Suprapubic skin (tissue), 4 donors: ENCODE measurements around the gene SLC12A8. TPM values are rescaled to one million over a fixed set of nuclear protein-coding genes. Genes with fewer than 3 reads are reported as not detected.
A peak's percentile ranks its signal among the peaks of the same experiment; 100 is the strongest.

Source experiments
- DNase-seq, 2 donors: peaks; one replicate each; pipeline ENCODE4 v3.0.0-alpha.2; 2019; ENCODE audit warnings: low spot score in 2 of 2
- H3K27ac ChIP-seq: fragments of 200-600 bp; sonication (generic); one replicate; pipeline ENCODE4 v1.5.1; 2019
- H3K27me3 ChIP-seq: fragments of 200-600 bp; sonication (generic); one replicate; pipeline ENCODE4 v1.5.1; 2019
- H3K36me3 ChIP-seq: fragments of 200-600 bp; sonication (generic); one replicate; pipeline ENCODE4 v1.5.1; 2019
- H3K4me1 ChIP-seq: fragments of 200-600 bp; sonication (generic); one replicate; pipeline ENCODE4 v1.5.1; 2019
- H3K4me3 ChIP-seq: fragments of 200-600 bp; sonication (generic); one replicate; pipeline ENCODE4 v1.5.1; 2019; ENCODE audit warnings: mild to moderate bottlenecking
- H3K9me3 ChIP-seq: fragments of 200-600 bp; sonication (generic); one replicate; pipeline ENCODE4 v1.5.1; 2019
- EP300 ChIP-seq: sonication (generic); formaldehyde crosslinking; IDR thresholded peaks from one replicate; pipeline ENCODE4 v1.6.1; 2017; ENCODE audit warnings: antibody characterized with exemption
- POLR2A ChIP-seq, 2 donors: fragments of 450-650 bp; IDR thresholded peaks; one replicate each; pipeline ENCODE4 v1.6.1; 2017; ENCODE audit warnings: antibody characterized with exemption in 2 of 2, mild to moderate bottlenecking in 2 of 2, moderate library complexity in 2 of 2
- POLR2AphosphoS5 ChIP-seq, 3 donors: sonication (generic); formaldehyde crosslinking; IDR thresholded peaks; one replicate each; pipeline ENCODE4 v1.6.1; 2017; ENCODE audit warnings: antibody characterized with exemption in 3 of 3
- WGBS: methylation state at CpG from one replicate; pipeline ENCODE4 v1.1.5; 2018; 5-methylcytosine and 5-hydroxymethylcytosine counted together
- total RNA-seq, 4 donors: library from RNA; depleted of rRNA; stranded (reverse); fragments of >200 nt; gene quantifications; one replicate each; pipeline ENCODE4 v1.1.0, GENCODE V29; 2016
- TF ChIP-seq, protein P1 (sequence below), 2 donors: fragments of 200-600 bp in 1 of 2; fragments of 450-650 bp in 1 of 2; sonication (generic) in 1 of 2; IDR thresholded peaks; one replicate each; pipeline ENCODE4 v1.5.1; 2016 to 2019; ENCODE audit warnings: antibody characterized with exemption in 2 of 2, mild to moderate bottlenecking in 1 of 2, moderate library complexity in 1 of 2

Gene SLC12A8
- total RNA-seq, 4 donors from 2014 or later, result 2.5 to 5.8 (median 4.4) TPM

DNA sequence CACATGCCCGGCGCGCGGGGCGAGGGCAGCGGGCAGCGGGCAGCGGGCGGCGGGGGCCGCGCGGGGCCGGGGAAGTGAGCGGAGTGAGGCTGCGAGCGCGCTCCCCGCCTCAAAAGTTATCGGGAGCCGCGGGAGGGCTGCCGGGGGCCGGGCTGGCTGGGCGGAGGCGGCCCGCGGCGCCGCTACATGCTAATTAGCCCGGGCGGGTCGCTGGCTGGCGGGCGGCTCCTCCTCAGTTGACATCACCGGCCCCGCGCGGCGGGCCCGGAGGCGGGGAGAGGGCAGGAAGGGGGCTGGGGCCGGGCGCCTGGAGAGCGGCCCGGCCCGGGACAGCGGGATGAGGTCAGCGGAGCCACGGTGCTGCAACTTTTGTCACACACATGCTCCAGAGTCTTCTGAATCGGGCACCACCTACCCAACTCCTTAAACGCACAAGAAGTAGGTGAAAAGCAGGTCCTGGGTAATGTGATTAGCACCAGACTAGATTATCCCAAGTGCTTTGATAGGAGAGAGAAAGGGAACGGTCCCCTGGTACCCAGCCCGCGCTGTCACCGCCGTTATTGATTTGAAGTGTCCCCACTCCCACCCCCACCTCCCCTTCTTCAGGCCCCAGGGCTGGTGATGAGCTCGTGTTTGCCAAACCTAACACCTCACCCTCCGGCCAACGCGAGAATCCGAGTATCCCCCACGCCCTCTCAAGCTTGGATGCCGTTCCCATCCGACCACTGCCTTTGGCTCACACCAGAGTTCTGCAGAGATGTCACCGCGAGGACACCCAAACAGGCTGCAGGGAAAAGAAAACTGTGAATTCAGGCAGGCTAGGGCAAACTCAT is 156.4 kb downstream of the SLC12A8 start, which contains the start of gene HEG1:
TSS of gene HEG1 (minus strand) at position 85 of the 833 bp plus-strand sequence. CDS start 107 bp downstream, outside the sequence.
- H3K27ac ChIP-seq, result peak within 1 kb of the TSS; percentile 91
- H3K4me3 ChIP-seq, result peak within 1 kb of the TSS; percentile 75
- DNase-seq, result peak; percentile 93 to 94
- no peaks in the 10 kb centered on the region for H3K36me3 ChIP-seq
- no peaks in the 10 kb centered on the region for H3K27me3 ChIP-seq
- H3K4me1 ChIP-seq, result peaks cover 57% of the 10 kb centered on the region
- H3K9me3 ChIP-seq, result no peaks in the 10 kb centered on the region
- 6% methylated on average over 17 of the region's 67 CpGs for WGBS
- TF ChIP-seq POLR2A (IDR thresholded peaks at IDR 0.05), result peak in 1 of 2 donors; percentile 58
- no peak for TF ChIP-seq EP300
- TF ChIP-seq POLR2AphosphoS5 (IDR thresholded peaks at IDR 0.05), result no peak
- TF ChIP-seq, protein P1, sequence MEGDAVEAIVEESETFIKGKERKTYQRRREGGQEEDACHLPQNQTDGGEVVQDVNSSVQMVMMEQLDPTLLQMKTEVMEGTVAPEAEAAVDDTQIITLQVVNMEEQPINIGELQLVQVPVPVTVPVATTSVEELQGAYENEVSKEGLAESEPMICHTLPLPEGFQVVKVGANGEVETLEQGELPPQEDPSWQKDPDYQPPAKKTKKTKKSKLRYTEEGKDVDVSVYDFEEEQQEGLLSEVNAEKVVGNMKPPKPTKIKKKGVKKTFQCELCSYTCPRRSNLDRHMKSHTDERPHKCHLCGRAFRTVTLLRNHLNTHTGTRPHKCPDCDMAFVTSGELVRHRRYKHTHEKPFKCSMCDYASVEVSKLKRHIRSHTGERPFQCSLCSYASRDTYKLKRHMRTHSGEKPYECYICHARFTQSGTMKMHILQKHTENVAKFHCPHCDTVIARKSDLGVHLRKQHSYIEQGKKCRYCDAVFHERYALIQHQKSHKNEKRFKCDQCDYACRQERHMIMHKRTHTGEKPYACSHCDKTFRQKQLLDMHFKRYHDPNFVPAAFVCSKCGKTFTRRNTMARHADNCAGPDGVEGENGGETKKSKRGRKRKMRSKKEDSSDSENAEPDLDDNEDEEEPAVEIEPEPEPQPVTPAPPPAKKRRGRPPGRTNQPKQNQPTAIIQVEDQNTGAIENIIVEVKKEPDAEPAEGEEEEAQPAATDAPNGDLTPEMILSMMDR (IDR thresholded peaks at IDR 0.05), result no peak

DNA sequence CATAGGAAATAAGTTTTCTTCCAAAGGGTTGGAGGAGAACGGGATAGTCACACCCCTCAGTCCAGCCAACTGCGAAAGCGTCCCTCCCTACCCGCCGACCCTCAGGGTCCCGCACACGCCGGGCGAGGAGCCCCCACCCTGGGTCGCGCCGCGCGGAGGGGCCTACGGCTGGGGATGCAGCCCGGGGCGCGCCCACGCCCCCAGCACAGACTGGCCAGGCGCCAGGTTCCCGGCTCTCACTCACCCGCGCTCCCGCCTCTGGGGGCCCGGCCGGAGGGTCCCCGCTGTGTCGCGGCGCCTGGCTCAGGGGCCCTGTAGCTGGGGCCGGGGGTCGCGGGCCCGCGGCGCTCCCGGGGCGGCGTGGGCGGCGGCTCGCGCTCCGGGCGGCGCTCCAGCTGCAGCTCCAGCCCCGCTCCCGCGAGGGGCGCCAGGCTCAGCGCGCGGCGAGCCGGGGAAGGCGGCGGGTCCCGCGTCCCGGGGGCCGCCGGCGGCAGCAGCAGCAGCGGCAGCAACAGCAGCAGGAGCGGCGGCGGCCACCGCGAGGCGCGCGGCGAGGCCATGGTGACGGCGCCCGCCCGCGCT is 157.1 kb downstream of the SLC12A8 start:
- Histone ChIP-seq H3K4me3 (peak overlapping the region; percentile 75), H3K36me3 (no peaks in the 10 kb centered on the region), H3K27ac (peak overlapping the region; percentile 91), H3K9me3 (no peaks in the 10 kb centered on the region), H3K27me3 (no peaks in the 10 kb centered on the region), H3K4me1 (peaks cover 65% of the 10 kb centered on the region)
- DNase-seq, result no peak
- no peak for TF ChIP-seq POLR2AphosphoS5 (IDR thresholded peaks at IDR 0.05)
- TF ChIP-seq, protein P1 (IDR thresholded peaks at IDR 0.05), result no peak
- TF ChIP-seq EP300, result no peak
- TF ChIP-seq POLR2A (IDR thresholded peaks at IDR 0.05), result no peak
- WGBS, result 0% methylated on average over 5 of the region's 78 CpGs

- TF ChIP-seq POLR2AphosphoS5 (IDR thresholded peaks at IDR 0.05), result peak in 1 of 3 donors; percentile 29
- no peak for TF ChIP-seq EP300
- TF ChIP-seq, protein P1 (IDR thresholded peaks at IDR 0.05), result no peak
- TF ChIP-seq POLR2A (IDR thresholded peaks at IDR 0.05), result no peak
- Histone ChIP-seq H3K9me3 (no peaks in the 10 kb centered on the region), H3K4me1 (peaks cover 66% of the 10 kb centered on the region), H3K4me3 (peak overlapping the region; percentile 75), H3K36me3 (no peaks in the 10 kb centered on the region), H3K27ac (peak overlapping the region; percentile 91), H3K27me3 (no peaks in the 10 kb centered on the region)
- 5% methylated on average over 17 of the region's 17 CpGs for WGBS
- DNase-seq, result no peak
Measured at GRCh38 chr3:125054449-125055329, 157.9 kb downstream of the SLC12A8 start.

GRCh38 chr3:125054062-125054448 is 158.5 kb downstream of the SLC12A8 start:
- Histone ChIP-seq H3K9me3 (no peaks in the 10 kb centered on the region), H3K36me3 (no peaks in the 10 kb centered on the region), H3K4me1 (peaks cover 73% of the 10 kb centered on the region), H3K27me3 (no peaks in the 10 kb centered on the region), H3K4me3 (peak overlapping the region; percentile 75), H3K27ac (peak overlapping the region; percentile 91)
- no peak for DNase-seq
- TF ChIP-seq POLR2A (IDR thresholded peaks at IDR 0.05), result no peak
- TF ChIP-seq, protein P1 (IDR thresholded peaks at IDR 0.05), result no peak
- TF ChIP-seq POLR2AphosphoS5 (IDR thresholded peaks at IDR 0.05), result no peak
- TF ChIP-seq EP300, result no peak
- WGBS, result 77% methylated on average over 7 of the region's 7 CpGs
